Karpas-422 (cell line): ENCODE measurements around the gene ISG15. TPM values are rescaled to one million over a fixed set of nuclear protein-coding genes. Genes with fewer than 3 reads are reported as not detected.
"Not testable (repeated sequence)": the region's sequence is repeated elsewhere in the genome, so short reads cannot be mapped to it uniquely, and the experiment has no call there.

Source experiments
- DNase-seq: peaks from one replicate; pipeline ENCODE4 v3.0.0-alpha.2; 2015
- H2AFZ ChIP-seq: fragments of 200-600 bp; sonication (generic); 2 replicates; pipeline ENCODE4 v1.6.1; 2014; ENCODE audit warnings: antibody characterized with exemption, low read length, mixed read lengths
- H3K27ac ChIP-seq: fragments of 200-600 bp; sonication (generic); 2 replicates; pipeline ENCODE4 v1.5.1; 2014; ENCODE audit warnings: mild to moderate bottlenecking, low read length, moderate library complexity
- H3K27me3 ChIP-seq: fragments of 200-600 bp; sonication (generic); 2 replicates; pipeline ENCODE4 v1.6.1; 2014; ENCODE audit warnings: low read length, mixed read lengths
- H3K36me3 ChIP-seq: fragments of 200-600 bp; sonication (generic); 2 replicates; pipeline ENCODE4 v1.6.1; 2014; ENCODE audit warnings: low read length, mixed read lengths; ENCODE audit not compliant: insufficient read depth
- H3K4me1 ChIP-seq: fragments of 200-600 bp; sonication (generic); 2 replicates; pipeline ENCODE4 v1.6.1; 2014; ENCODE audit warnings: mild to moderate bottlenecking, low read length, mixed read lengths
- H3K4me2 ChIP-seq: fragments of 200-600 bp; sonication (generic); 2 replicates; pipeline ENCODE4 v1.6.1; 2014; ENCODE audit warnings: low read length, low read depth, mild to moderate bottlenecking; ENCODE audit not compliant: poor library complexity, severe bottlenecking
- H3K4me3 ChIP-seq: fragments of 200-600 bp; sonication (generic); 2 replicates; pipeline ENCODE4 v1.5.1; 2014; ENCODE audit warnings: mild to moderate bottlenecking, antibody characterized with exemption, low read length, mixed read lengths
- H3K79me2 ChIP-seq: fragments of 200-600 bp; sonication (generic); 2 replicates; pipeline ENCODE4 v1.6.1; 2014; ENCODE audit warnings: mild to moderate bottlenecking, low read length, mixed read lengths
- H3K9ac ChIP-seq: fragments of 200-600 bp; sonication (generic); 2 replicates; pipeline ENCODE4 v1.6.0; 2014; ENCODE audit warnings: low read length
- H3K9me2 ChIP-seq: fragments of 200-600 bp; sonication (generic), shearing (Covaris generic); replicated peaks from 2 replicates; pipeline ENCODE4 v1.6.0; 2014; ENCODE audit warnings: mild to moderate bottlenecking, low read length, moderate library complexity; ENCODE audit not compliant: insufficient read depth
- H3K9me3 ChIP-seq: fragments of 300-700, 200-600 bp; sonication (generic); 2 replicates; pipeline ENCODE4 v1.6.1; 2014; ENCODE audit warnings: low read length, mixed read lengths
- H4K20me1 ChIP-seq: fragments of 200-600 bp; sonication (generic); 2 replicates; pipeline ENCODE4 v1.6.1; 2014; ENCODE audit warnings: mild to moderate bottlenecking, antibody characterized with exemption, low read length, low read depth; ENCODE audit not compliant: insufficient read depth
- total RNA-seq: library from RNA; depleted of rRNA; stranded (reverse); fragments of >200 nt; shearing (Covaris generic); gene quantifications from 2 replicates; pipeline ENCODE4 v1.2.3, GENCODE V29; 2014; ENCODE audit warnings: low replicate concordance

ISG15 gene
- total RNA-seq, 1 experiment from 2014 or later: 102 TPM

DNA sequence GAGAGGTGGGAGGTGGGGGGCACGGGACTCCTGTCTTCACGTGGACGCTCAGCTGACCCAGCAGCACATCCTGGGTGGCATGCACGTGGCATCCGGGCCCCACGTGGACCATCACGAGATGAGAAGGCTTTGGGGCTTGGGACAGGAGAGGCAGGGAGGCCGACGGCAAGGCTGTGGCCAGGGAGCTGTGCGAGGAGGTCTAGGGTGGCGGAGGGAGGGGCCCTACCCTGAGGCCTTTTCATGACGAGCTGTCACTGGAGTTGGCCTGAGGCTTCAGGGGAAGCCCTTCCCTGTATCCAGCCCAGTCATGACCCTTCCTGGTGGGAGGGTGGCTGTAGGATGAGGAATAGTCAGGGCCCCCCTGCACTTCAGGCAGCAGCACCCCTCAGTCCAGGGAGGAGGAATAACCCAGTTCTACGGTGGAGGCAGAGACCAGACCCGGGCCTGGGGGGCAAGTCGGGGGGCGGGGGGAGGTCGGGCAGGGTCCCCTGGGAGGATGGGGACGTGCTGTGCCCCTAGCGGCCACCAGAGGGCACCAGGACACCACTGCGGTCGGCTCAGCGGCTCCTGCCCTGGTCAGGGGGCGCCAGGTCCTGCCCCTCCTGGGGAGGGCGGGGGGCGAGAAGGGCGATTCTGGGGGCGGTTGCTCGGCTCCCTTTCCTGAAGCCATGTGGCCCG, 29.4 kb upstream of the ISG15 start:
- Histone ChIP-seq H3K4me2 (no peak overlapping the region), H3K4me1 (no peaks in the 10 kb centered on the region), H3K4me3 (no peak overlapping the region), H3K79me2 (no peaks in the 10 kb centered on the region), H4K20me1 (no peaks in the 10 kb centered on the region), H3K27me3 (no peaks in the 10 kb centered on the region), H3K27ac (no peak overlapping the region), H3K9ac (no peak overlapping the region), H3K36me3 (no peaks in the 10 kb centered on the region), H3K9me3 (no peaks in the 10 kb centered on the region), H2AFZ (no peak overlapping the region), H3K9me2 (no peaks in the 10 kb centered on the region)
- DNase-seq: peak; percentile 70

DNA sequence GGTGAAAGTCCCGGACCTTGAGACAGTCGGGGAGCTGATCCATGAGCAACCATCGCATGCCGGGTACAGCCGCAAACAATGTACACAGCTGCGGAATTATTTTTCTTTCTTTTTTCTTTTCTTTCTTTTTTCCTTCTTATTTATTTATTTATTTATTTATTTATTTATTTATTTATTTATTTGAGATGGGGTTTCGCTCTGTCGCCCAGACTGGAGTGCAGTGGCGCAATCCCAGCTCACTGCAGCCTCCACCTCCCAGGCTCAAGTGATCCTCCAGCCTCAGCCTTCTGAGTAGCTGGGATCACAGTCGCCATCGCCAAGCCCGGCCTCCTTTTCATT, 28.9 kb upstream of the ISG15 start:
- Histone ChIP-seq H2AFZ (no peak overlapping the region), H3K4me1 (no peaks in the 10 kb centered on the region), H4K20me1 (no peaks in the 10 kb centered on the region), H3K9me3 (no peaks in the 10 kb centered on the region), H3K79me2 (no peaks in the 10 kb centered on the region), H3K4me2 (no peak overlapping the region), H3K9me2 (no peaks in the 10 kb centered on the region), H3K27me3 (no peaks in the 10 kb centered on the region), H3K9ac (no peak overlapping the region), H3K27ac (no peak overlapping the region), H3K36me3 (no peaks in the 10 kb centered on the region), H3K4me3 (no peak overlapping the region)
- DNase-seq: no peak

DNA sequence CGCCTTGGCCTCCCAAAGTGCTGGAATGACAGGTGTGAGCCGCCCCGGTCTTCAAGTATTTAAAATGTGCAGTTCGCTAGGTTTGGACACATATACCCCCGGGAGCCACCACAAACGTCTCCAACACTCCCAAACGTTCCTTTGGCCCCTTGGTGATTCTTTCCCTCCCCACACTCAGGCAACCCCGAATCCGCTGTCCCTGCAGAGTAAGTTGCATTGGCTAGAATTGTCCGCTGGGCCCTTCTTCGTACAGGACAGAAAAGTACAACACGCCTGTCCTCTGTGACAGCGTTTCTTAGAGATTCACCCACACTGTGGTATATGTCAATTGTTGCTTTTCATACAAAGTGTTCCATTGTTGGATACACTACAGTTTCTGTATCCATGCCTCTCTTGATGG, 28.2 kb upstream of the ISG15 start:
- Histone ChIP-seq H3K27me3 (no peaks in the 10 kb centered on the region), H4K20me1 (no peaks in the 10 kb centered on the region), H2AFZ (no peak overlapping the region), H3K4me2 (no peak overlapping the region), H3K4me1 (no peaks in the 10 kb centered on the region), H3K36me3 (no peaks in the 10 kb centered on the region), H3K27ac (no peak overlapping the region), H3K9me3 (no peaks in the 10 kb centered on the region), H3K9me2 (no peaks in the 10 kb centered on the region), H3K4me3 (no peak overlapping the region), H3K79me2 (no peaks in the 10 kb centered on the region), H3K9ac (no peak overlapping the region)
- no peak for DNase-seq

DNA sequence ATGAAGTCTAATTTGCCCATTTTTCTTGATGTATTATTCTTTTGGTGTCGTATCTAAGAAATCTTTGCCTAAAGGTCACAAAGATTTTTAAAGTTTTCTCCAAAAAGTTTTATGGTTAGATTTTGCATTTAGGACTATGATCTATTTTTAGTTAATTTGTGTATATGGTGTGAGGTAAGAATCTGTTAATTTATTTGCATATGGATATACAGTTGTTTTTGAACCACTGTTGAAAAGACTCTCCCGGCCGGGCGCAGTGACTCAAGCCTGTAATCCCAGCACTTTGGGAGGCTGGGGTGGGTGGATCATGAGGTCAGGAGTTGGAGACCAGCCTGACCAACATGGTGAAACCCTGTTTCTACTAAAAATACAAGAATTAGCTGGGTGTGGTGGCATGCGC, 25.2 kb upstream of the ISG15 start:
- not testable (repeated sequence) for H3K9me2 ChIP-seq, DNase-seq, H4K20me1 ChIP-seq, H3K4me3 ChIP-seq, H3K9me3 ChIP-seq, H3K36me3 ChIP-seq, H3K27ac ChIP-seq, H3K27me3 ChIP-seq, H3K9ac ChIP-seq, H2AFZ ChIP-seq, H3K4me1 ChIP-seq, H3K4me2 ChIP-seq, H3K79me2 ChIP-seq

DNA sequence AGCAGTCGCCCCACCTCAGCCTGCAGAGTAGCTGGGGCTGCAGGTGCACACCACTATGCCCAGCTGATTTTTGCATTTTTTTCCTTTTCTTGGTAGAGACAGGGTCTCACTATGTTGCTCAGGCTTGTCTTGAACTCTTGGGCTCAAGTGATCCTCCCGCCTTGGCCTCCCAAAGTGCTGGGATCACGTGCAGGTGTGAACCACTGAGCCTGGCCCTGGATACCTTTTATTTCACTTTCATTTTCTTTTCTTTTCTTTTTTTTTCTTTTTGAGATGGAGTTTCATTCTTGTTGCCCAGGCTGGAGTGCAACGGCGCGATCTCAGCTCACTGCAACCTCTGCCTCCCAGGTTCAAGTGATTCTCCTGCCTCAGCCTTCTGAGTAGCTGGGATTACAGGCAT, 22.0 kb upstream of the ISG15 start:
- not testable (repeated sequence) for H3K79me2 ChIP-seq, H3K9ac ChIP-seq, H3K4me1 ChIP-seq, H3K27ac ChIP-seq, H4K20me1 ChIP-seq, H3K9me2 ChIP-seq, DNase-seq, H3K36me3 ChIP-seq, H3K27me3 ChIP-seq, H3K4me3 ChIP-seq, H2AFZ ChIP-seq, H3K4me2 ChIP-seq, H3K9me3 ChIP-seq

DNA sequence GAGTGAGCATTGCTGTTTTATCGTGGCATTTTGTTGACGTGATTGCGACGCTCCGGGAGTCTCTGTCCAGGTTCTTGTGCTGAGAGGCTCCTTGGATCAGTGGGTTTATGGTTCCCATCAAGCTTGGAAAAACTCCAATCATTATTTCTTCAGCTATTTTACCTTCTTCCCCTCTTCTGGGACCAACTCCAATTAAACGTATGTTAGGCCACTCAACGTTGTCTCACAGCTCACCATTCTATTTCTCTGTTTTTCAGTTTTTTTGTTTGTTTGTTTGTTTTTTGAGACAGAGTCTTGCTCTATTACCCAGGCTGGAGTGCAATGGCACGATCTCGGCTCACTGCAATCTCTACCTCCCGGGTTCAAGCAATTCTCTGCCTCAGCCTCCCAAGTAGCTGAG, 21.4 kb upstream of the ISG15 start:
- no peak overlapping the region for H3K27ac ChIP-seq
- DNase-seq: no peak
- no peaks in the 10 kb centered on the region for H3K27me3 ChIP-seq
- no peaks in the 10 kb centered on the region for H3K9me2 ChIP-seq
- H3K9ac ChIP-seq: no peak overlapping the region
- no peak overlapping the region for H3K4me2 ChIP-seq
- no peaks in the 10 kb centered on the region for H3K79me2 ChIP-seq
- H3K9me3 ChIP-seq: no peaks in the 10 kb centered on the region
- H4K20me1 ChIP-seq: no peaks in the 10 kb centered on the region
- H2AFZ ChIP-seq: no peak overlapping the region
- H3K4me1 ChIP-seq: no peaks in the 10 kb centered on the region
- no peaks in the 10 kb centered on the region for H3K36me3 ChIP-seq
- no peak overlapping the region for H3K4me3 ChIP-seq

DNA sequence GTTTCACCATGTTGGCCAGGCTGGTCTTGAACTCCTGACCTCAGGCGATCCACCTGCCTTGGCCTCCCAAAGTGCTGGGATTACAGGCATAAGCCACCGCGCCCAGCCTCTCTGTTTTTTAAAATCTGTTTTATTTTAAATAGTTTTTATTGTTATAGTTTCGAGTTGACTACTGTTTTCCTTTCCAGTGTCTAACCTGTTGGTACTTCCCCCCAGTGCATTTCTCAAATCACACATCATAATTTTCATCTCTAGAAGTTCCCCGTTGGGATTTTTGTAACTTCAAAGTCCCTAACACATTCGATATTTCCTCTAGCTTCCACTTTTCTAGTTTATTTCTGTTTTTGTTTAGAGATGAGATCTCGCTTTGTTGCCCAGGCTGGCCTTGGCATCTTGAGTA, 20.9 kb upstream of the ISG15 start:
- no peak overlapping the region for H2AFZ ChIP-seq
- H3K4me3 ChIP-seq: no peak overlapping the region
- no peaks in the 10 kb centered on the region for H3K9me2 ChIP-seq
- H3K9ac ChIP-seq: no peak overlapping the region
- no peaks in the 10 kb centered on the region for H3K36me3 ChIP-seq
- H4K20me1 ChIP-seq: no peaks in the 10 kb centered on the region
- H3K79me2 ChIP-seq: no peaks in the 10 kb centered on the region
- DNase-seq: no peak
- H3K4me2 ChIP-seq: no peak overlapping the region
- no peaks in the 10 kb centered on the region for H3K4me1 ChIP-seq
- H3K9me3 ChIP-seq: no peaks in the 10 kb centered on the region
- no peak overlapping the region for H3K27ac ChIP-seq
- no peaks in the 10 kb centered on the region for H3K27me3 ChIP-seq

DNA sequence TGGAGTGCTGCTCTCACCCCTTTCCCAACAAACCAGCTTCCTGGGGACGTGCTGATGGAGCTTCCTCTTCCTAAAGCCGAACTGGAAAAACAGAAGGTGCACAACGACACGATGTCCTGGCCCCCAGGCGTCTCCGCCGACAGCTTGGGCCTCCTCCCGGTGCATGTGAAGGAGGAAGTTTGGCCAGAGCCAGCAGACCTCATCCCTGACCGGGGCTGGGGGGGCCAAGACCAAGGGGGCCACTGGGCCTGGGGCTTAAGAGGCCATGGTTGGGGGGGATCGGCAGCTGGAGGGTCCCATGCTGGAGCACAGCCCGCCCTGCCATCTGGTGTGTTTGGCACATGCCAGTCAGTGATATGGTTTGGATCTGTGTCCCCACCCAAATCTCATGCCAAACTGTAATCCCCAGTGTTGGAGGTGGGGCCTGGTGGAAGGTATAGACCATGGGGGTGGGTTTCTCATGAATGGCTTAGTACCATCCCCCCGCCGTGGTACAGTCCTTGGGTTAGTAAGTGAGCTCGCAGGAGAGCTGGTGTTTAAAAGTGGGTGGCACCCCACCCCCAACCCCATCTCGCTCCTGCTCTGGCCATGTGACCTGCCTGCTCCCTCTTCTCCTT, 19.8 kb upstream of the ISG15 start:
- Histone ChIP-seq H3K27ac (no peak overlapping the region), H3K79me2 (no peaks in the 10 kb centered on the region), H3K9me3 (no peaks in the 10 kb centered on the region), H2AFZ (no peak overlapping the region), H3K4me2 (no peak overlapping the region), H4K20me1 (no peaks in the 10 kb centered on the region), H3K4me1 (no peaks in the 10 kb centered on the region), H3K4me3 (no peak overlapping the region), H3K36me3 (no peaks in the 10 kb centered on the region), H3K9ac (no peak overlapping the region), H3K27me3 (no peaks in the 10 kb centered on the region), H3K9me2 (no peaks in the 10 kb centered on the region)
- no peak for DNase-seq
